Cardiac fibroblast (primary cell): Measurements from ENCODE around the gene ZNF169.
"Not testable (repeated sequence)": the region's sequence is repeated elsewhere in the genome, so short reads cannot be mapped to it uniquely, and the experiment has no call there.

Experiments used
- DNase-seq, 2 donors: peaks; one replicate each; pipeline versions ENCODE4 v3.0.0 to v3.0.0-alpha.2; 2010; ENCODE audit warnings: low read depth in 2 of 2
- H3K4me3 ChIP-seq, 2 donors: replicated peaks in 1 of 2; 1 replicate in 1 of 2; 2 replicates in 1 of 2; pipeline ENCODE4 v1.5.1; 2011; ENCODE audit warnings: low read depth in 2 of 2, low read length in 2 of 2, mild to moderate bottlenecking in 2 of 2, moderate library complexity in 1 of 2
- CTCF ChIP-seq: IDR thresholded peaks from one replicate; pipeline ENCODE4 v1.5.1; 2011; ENCODE audit warnings: low read depth, mild to moderate bottlenecking, low read length, inconsistent platforms

ZNF169 gene

GRCh38 chr9:94270009-94270408, 10.9 kb downstream of the ZNF169 start:
- no peak overlapping the region for H3K4me3 ChIP-seq
- TF ChIP-seq CTCF: no peak
- DNase-seq: no peak

GRCh38 chr9:94277029-94277428, 17.9 kb downstream of the ZNF169 start:
- H3K4me3 ChIP-seq, DNase-seq: not testable (repeated sequence)

GRCh38 chr9:94277885-94278536, 18.9 kb downstream of the ZNF169 start:
- H3K4me3 ChIP-seq: no peak overlapping the region
- no peak for TF ChIP-seq CTCF
- no peak for DNase-seq

GRCh38 chr9:94280409-94280989, 21.4 kb downstream of the ZNF169 start:
- H3K4me3 ChIP-seq: no peak overlapping the region
- no peak for DNase-seq
- TF ChIP-seq CTCF: no peak

- no peak for DNase-seq
- TF ChIP-seq CTCF: no peak
- H3K4me3 ChIP-seq: no peak overlapping the region
These were observed 22.0 kb downstream of the ZNF169 start for GRCh38 chr9:94281101-94281500.

- TF ChIP-seq CTCF: no peak
- no peak for DNase-seq
- no peak overlapping the region for H3K4me3 ChIP-seq
These were observed 27.0 kb downstream of the ZNF169 start for GRCh38 chr9:94286116-94286515.

- H3K4me3 ChIP-seq: no peak overlapping the region
- TF ChIP-seq CTCF: no peak
- DNase-seq: no peak
These were observed 28.9 kb downstream of the ZNF169 start for GRCh38 chr9:94287877-94288513.
